ENCODE results near the gene UBXN11.

The UBXN11 gene, protein sequence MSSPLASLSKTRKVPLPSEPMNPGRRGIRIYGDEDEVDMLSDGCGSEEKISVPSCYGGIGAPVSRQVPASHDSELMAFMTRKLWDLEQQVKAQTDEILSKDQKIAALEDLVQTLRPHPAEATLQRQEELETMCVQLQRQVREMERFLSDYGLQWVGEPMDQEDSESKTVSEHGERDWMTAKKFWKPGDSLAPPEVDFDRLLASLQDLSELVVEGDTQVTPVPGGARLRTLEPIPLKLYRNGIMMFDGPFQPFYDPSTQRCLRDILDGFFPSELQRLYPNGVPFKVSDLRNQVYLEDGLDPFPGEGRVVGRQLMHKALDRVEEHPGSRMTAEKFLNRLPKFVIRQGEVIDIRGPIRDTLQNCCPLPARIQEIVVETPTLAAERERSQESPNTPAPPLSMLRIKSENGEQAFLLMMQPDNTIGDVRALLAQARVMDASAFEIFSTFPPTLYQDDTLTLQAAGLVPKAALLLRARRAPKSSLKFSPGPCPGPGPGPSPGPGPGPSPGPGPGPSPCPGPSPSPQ

GRCh38 chr1:26306290-26307229 lies at the start of gene UBXN11:
Gene UBXN11, minus strand, starts transcription at chr1:26306636. Its CDS starts 3,753 bp downstream, at chr1:26302883.
- DNase-seq (ENCODE audit: low read depth) = peak; percentile 85

GRCh38 chr1:26356106-26356505 lies 49.7 kb upstream of the UBXN11 start:
- no peak for DNase-seq (ENCODE audit: low read depth)

- no peak for DNase-seq (ENCODE audit: low read depth)
Observed at GRCh38 chr1:26354972-26355371, 48.5 kb upstream of the UBXN11 start.

DNA sequence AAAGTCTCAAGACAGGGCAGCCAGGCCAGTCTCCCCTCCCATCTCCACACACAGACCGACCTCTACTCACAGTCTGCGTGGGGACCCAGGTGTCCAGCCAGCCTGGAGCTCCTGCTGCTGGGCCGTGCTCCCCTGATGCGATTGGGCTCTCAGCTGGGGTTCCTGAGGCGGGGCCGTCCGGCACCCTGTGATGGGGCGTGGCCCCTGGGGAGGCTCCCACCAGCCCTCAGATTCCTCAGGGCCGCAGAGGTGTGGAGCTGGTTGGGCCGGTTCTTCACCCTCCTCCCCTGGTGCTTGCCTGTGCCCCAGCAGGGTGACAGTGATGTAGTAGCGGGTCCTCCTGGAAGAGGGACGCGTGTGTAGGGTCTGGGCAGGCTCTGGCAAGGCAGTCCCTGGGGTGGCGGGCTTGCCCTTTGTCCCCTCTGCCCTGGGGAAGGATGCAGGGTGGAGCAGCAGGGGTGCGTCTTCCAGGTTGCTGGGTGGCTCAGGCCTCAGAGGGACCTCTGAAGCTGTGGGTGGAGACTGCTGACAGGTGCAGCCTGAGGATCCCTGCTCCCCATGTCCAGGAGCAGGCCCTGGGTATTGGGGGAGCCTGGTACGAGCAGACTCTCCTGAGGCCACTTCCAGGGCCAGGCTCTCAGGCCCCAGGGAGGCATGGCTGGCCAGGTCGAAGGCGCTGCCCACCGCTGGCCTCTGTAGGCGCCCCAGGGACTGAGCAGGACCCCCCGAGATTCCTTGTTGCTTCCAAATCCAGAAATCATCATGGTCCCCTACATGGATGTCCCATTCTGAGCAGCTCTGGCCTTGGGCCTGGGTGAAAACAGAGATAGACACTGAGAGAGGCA lies 47.8 kb upstream of the UBXN11 start, which contains the start of gene CRYBG2:
TSS of gene CRYBG2 (minus strand) at position 155 of the 845 bp plus-strand sequence. CDS start 7,473 bp downstream, outside the sequence.
- DNase-seq (ENCODE audit: low read depth) = no peak

- DNase-seq (ENCODE audit: low read depth) = no peak
Observed at GRCh38 chr1:26353210-26353859, 46.9 kb upstream of the UBXN11 start.

DNA sequence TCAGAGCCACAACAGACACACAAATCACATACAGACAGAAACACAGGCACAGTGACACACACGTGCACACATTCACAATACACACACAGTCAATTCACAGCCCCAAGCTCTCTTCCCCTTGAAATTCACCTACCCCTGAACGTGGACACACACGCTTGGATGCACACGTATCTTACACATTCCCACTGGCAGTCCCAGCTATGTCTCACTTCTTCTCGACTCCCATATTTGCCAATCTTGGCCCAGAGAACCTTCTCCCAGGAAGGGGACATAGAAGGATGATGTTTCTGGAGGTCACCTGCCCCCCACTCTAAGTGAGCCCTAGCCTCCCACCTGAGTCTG lies 45.9 kb upstream of the UBXN11 start:
- no peak for DNase-seq (ENCODE audit: low read depth)

DNA sequence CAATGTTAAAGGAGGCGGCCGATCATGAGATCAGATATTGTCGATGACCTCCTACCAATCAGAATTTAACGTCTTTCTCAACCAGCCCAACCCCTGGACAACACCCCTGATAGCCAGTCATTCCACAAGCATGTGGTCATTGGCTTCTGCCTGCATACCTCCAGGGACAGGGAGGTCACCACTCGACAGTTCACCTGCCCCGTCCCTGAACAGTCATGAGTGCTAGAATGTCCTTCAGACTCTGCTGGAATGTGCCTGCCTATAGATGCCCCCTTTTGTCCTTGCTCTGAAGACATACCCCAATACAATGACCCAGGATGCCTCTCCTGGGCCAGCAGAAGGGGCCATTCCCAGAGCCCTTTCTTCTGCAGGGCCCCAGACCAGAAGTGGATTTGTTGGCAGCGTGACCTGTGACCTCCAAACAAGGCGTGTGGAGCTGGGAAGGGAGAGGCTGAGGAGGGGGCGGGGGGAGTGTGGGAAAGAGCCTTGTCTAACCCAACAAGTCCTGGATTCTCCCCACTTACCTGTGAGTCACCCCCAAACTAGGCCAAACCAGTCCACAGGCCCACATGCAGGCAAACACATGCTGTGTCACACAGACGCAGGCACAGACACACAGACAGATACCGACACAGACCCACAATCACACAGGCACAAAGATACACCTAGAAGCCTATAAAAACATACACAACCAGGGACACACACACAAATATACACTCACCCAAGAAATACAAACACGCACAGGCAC lies 45.3 kb upstream of the UBXN11 start:
- DNase-seq (ENCODE audit: low read depth) = no peak

GRCh38 chr1:26350701-26351589 lies 44.5 kb upstream of the UBXN11 start:
- DNase-seq (ENCODE audit: low read depth) = no peak

- no peak for DNase-seq (ENCODE audit: low read depth)
Observed at GRCh38 chr1:26350343-26350700, 43.9 kb upstream of the UBXN11 start.

DNA sequence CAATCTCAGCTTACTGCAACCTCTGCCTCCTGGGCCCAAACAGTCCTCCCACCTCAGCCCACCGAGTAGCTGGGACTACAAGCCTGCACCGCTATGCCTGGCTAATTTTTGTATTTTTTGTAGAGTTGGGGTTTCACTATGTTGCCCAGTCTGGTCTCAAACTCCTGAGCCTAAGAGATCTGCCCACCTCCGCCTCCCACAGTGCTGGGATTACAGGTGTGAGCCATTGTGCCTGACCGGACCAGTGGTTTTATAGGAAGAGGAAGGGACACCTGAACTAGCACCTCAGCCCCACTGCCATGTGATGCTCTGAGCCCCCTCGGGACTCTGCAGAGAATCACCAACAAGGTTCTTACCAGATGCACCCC lies 43.4 kb upstream of the UBXN11 start:
- no peak for DNase-seq (ENCODE audit: low read depth)

DNA sequence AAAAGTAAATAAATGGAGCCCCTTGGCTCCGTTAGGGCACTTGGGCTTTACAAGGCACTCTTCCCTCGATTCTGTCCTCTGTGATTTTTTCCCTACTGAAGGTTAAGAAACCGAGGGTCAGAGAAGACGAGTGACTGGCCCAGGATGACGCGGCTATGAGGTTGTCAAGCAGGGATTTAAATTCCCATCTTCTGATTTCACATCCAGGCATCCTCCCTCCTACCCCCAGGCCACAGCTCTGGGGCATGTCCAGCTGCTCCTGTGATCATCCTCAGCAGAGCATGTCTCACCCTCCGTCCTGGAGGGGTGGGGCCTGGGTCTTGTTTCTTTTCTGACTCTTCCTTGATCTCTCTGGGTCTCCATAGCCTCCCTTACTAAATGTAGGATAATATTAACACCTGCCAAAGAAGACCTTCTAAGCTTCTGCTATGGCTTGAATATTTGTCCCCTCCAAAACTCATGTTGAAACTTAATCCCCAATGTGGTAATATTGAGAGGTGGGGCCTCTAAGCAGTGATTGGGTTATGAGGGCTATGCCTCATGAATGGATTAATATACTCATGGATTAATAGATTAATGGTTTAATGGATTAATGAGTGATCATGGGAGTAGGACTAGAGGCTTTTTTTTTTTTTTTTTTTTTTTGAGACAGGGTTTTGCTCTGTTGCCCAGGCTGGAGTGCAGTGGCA lies 42.9 kb upstream of the UBXN11 start:
- DNase-seq (ENCODE audit: low read depth) = no peak

DNA sequence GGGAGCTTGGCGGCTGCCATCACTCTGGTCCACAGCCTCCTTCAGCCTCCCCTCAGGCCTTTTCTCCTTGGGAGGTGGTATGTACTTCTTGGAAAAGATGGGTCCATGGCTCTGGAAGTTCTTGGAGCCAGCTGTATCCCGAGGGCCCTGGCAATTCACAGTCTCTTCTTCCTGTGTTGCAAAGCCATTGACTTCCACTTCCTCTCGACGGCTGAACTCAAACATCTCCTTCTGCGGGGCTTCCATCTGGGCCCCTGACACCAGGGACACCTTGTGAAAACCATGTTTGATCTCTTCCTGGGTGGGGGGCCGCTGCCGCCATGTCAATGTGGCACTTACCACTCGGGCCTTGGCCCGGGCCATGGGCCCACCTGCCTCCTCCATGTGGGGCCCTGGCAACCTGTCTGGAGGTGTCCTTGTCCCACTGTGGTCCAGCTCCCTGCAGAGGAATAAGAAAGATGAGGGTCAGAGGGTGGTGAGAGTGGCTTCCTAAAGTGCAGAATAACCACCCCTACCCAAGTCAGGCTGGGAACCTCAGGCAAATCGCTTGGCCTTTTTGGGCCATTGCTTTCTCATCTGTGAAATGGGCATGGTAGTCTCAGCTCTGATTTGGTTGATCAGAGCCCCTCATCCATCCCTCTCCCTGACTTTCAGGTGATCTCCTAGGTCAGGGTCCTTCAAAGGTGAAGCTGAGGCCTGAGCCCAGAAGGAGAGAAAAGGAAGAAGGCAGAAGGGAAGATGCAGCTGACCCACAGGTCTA lies 40.0 kb upstream of the UBXN11 start:
- DNase-seq (ENCODE audit: low read depth) = no peak

DNA sequence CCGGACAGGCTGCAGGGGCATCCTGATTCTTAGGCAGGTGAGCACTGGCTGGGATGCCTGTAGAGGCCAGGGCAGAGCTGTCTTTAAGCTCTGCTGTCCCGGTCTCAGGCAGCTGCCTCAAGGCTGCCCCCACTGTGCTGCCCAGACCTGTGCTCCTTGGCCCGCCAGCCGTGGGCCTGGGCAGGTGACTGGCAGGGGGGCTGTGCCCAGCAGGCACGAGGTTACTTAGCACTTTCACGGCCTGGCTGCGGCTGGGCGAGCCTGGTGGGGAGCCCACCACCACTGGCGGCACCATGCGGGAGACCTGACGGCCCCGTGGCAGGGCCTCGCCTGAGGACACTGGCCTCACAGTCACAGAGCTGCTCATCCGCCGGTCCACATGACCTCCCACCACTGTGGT lies 39.3 kb upstream of the UBXN11 start:
- DNase-seq (ENCODE audit: low read depth) = no peak

DNA sequence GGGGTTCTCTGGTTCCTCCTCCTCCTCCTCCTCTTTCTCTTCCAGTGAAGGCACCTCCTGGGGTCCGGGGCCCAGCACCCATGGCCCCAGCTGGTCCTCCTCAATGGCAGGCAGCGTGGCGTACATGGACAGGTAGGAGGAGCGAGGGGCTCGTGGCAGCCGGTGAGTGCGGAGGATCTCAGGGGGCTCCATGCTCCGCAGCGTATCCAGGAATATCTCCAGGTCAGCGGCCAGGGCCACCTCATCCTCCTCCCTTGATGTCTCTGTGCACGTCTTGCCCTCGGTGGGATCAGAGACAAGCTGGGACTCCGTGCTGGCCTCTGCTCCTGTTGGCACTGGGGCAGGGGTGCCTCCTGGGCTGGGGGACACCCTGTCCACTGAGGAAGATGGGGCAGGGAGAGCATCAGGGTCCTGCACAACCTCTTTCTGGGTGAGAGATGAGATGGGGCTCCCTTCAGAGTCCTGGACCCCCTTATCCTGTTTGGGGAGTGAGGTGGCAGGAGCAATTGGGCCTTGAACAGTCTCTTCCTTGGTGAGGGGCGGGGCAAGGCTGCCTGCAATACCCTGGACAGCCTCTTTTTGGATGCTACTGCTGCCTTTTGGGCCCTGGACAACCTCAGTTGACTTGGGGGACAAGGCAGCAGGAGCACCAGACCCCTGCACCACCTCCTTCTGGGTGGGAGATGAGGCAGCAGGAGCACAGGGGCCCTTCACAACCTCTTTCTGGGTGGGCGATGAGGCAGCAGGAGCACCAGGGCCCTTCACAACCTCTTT lies 37.9 kb upstream of the UBXN11 start:
- DNase-seq (ENCODE audit: low read depth) = no peak

GRCh38 chr1:26340047-26340481 lies 33.6 kb upstream of the UBXN11 start:
- no peak for DNase-seq (ENCODE audit: low read depth)

GRCh38 chr1:26338670-26339069 lies 32.2 kb upstream of the UBXN11 start:
- no peak for DNase-seq (ENCODE audit: low read depth)

- no peak for DNase-seq (ENCODE audit: low read depth)
Observed at GRCh38 chr1:26337625-26338024, 31.2 kb upstream of the UBXN11 start.

DNA sequence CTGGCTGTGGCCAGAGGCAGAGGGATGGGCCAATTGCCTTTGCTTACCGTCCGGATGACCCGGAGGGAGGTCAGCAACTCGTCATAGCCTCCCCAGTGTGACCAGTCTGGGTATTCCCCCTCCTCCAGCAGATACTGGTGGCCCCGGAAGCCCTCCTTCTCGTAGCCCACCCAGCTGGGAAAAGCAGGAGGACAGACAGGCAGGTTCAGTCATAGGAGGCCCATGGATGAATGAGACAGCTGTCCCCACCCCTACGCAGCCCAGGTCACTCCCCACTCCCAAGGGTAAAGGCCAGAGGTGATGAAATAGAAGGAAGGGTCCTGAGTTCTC lies 30.7 kb upstream of the UBXN11 start:
- no peak for DNase-seq (ENCODE audit: low read depth)

Measured in activated T-cell treated with anti-CD3 and anti-CD28 coated beads for 1 hour (primary cell).